ENCODE results near the gene TMEM254. TPM values are rescaled to one million over a fixed set of nuclear protein-coding genes. Genes with fewer than 3 reads are reported as not detected.

TMEM254 gene
- total and polyA plus RNA-seq, 2 of the 4 experiments (the other 2 are of a cell fraction): 4.7 to 10.7 TPM

DNA sequence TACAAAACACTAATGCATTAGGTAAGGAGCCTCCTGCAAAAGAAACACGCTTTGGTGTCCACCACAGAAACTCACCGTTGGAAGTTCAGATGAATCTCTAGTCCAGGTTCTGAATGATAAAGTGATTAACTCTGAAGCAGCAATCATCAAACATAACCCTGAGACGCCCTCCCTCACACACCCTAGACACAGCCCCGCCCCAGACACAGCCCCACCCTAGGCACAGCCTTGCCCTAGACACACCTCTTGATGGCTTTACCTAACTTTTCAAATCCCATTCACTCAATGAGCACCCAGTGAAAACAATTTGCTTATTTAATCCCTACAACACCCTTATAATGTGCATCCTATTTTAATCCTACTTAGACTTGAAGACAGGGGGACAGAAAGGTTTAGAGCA, 21.3 kb upstream of the TMEM254 start:
- TF ChIP-seq RCOR1 (IDR thresholded peaks at IDR 0.05; ENCODE audit: insufficient replicate concordance, low read length) (no peak), ELK1 (IDR thresholded peaks at IDR 0.05; ENCODE audit: borderline replicate concordance, low read depth, low read length) (no peak)
- Histone ChIP-seq H4K8ac (ENCODE audit: low read depth in 2 of 2, low read length in 2 of 2) (no peak overlapping the region), H2BK5ac (ENCODE audit: low read depth, low read length, poor library complexity, severe bottlenecking) (no peak overlapping the region), H3K4ac (ENCODE audit: low read depth, low read length) (no peak overlapping the region), H2BK120ac (ENCODE audit: low read depth, low read length) (no peak overlapping the region), H3K4me1 (ENCODE audit: control insufficient read depth, insufficient read depth, low read length) (no peaks in the 10 kb centered on the region), H3K79me1 (ENCODE audit: low read depth in 1 of 2, low read length in 2 of 2) (no peaks in the 10 kb centered on the region), H3K27ac (ENCODE audit: insufficient read depth, low read length) (no peak overlapping the region), H4K20me1 (ENCODE audit: insufficient read depth, low read length) (no peaks in the 10 kb centered on the region), H2AFZ (replicated peaks; ENCODE audit: low read length, poor library complexity) (no peak overlapping the region), H3K18ac (ENCODE audit: low read depth, low read length) (no peak overlapping the region), H2AK5ac (ENCODE audit: low read depth, low read length) (no peak overlapping the region), H3K56ac (ENCODE audit: extremely low read depth, insufficient read depth, low read length) (no peak overlapping the region), H3K14ac (replicated peaks; ENCODE audit: low read depth, low read length) (no peak overlapping the region), H3K23ac (ENCODE audit: low read depth, low read length) (no peak overlapping the region), H2BK20ac (ENCODE audit: low read depth, low read length) (no peak overlapping the region), H4K91ac (ENCODE audit: insufficient read depth, low read depth, low read length) (no peak overlapping the region), H3K9me1 (ENCODE audit: insufficient read depth, low read length) (no peaks in the 10 kb centered on the region), H3K4me2 (ENCODE audit: low read depth, low read length) (no peak overlapping the region), H3K9ac (ENCODE audit: low read depth, low read length) (no peak overlapping the region), H2BK15ac (ENCODE audit: low read depth, low read length) (no peak overlapping the region), H2AK9ac (replicated peaks; ENCODE audit: low read depth, low read length, poor library complexity) (no peak overlapping the region), H3K27me3 (ENCODE audit: control insufficient read depth, insufficient read depth, low read length) (0 out of 2 replicates have a peak, but pooled peaks cover 1% of the 10 kb centered on the region), H3K4me3 (ENCODE audit: insufficient read depth, low read depth, low read length) (no peak overlapping the region), H4K5ac (ENCODE audit: low read depth, low read length) (no peak overlapping the region), H3K9me3 (ENCODE audit: control insufficient read depth, insufficient read depth, low read length) (no peaks in the 10 kb centered on the region), H3K36me3 (ENCODE audit: control insufficient read depth, insufficient read depth, low read length) (no peaks in the 10 kb centered on the region)
- ChIA-PET CTCF (interaction anchor here (3.0 kb wide), 1 partner anchor 11 kb away, joined by 15 read pairs; no protein-coding TSS in a partner anchor), POLR2A (ENCODE audit: unreplicated experiment) (no interaction called here)
- whole genome bisulfite sequencing, 2 experiments (ENCODE audit: extremely low coverage in 2 of 2, insufficient read length in 1 of 2): no CpG with 5 or more reads among the region's 4 CpGs
- intact Hi-C loops (cut with micrococcal nuclease) (loop anchor here (5.0 kb wide), 1 partner anchor 90 kb away; no protein-coding TSS in a partner anchor), in situ Hi-C loops (cut with MboI; ENCODE audit: low sequenced_read_pairs) (no loop called here), dilution Hi-C loops (cut with HindIII; ENCODE audit: low sequenced_read_pairs, unreplicated experiment) (no loop called here)
- ATAC-seq (ENCODE audit: low read depth) (no peak), DNase-seq (no peak)
- no TSS peak for BruUV-seq (replicated peaks)
